ENCODE measurements around the gene CDHR4.

Gene CDHR4

DNA sequence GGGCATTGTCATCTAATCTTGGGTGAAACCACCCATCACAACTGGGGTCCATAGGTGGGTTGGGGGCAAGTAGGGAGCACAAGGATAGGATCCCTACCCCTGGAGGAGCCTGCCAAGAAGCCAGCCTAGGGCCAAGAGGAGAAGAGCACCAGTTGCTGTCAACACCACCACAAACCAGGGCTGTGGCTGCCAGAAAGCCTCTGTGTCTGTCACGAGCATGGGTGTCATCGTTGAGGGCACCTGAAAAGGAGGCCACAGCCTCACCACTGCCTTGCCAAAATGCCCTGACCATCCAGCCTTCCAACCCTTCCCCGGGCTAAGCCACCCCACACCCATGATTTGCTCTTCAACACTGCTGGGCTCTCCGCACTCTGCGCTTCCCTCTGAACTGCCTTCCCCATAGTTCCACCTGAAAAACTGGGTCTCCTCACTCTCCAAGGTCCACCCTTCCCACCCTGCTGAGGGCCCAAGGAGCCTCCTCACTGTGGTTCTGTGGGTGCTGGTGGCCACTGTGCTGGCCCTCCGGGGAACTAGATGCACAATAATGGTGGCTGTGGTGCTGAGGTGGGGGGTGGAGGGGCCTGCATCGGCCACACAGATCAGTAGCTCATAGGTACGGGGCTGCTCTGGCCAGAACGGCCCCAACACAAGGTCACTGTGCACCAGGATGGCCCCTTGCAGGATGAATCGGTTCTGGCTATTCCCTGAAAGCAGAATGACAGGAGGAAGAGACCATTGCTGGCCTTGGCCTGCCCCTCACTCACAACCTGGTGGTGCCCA is 7.1 kb downstream of the CDHR4 start:
- Histone ChIP-seq H3K9ac (ENCODE audit: low read length) (no peak overlapping the region), H3F3A (ENCODE audit: insufficient read depth, low read length) (no peaks in the 10 kb centered on the region), H4K20me1 (ENCODE audit: insufficient read depth, low read length) (no peaks in the 10 kb centered on the region), H3K27ac (ENCODE audit: low read depth, low read length, poor library complexity, severe bottlenecking) (no peak overlapping the region), H3K4me3 (ENCODE audit: low read depth, low read length, poor library complexity, severe bottlenecking) (no peak overlapping the region), H3K4me1 (ENCODE audit: insufficient read depth, low read length, severe bottlenecking) (peaks cover 7% of the 10 kb centered on the region), H3K79me2 (ENCODE audit: insufficient read depth, low read length) (no peaks in the 10 kb centered on the region), H2AFZ (ENCODE audit: low read length) (no peak overlapping the region), H3K9me2 (ENCODE audit: low read depth, low read length) (no peaks in the 10 kb centered on the region), H3K4me2 (ENCODE audit: low read length) (no peak overlapping the region), H3K27me3 (ENCODE audit: insufficient read depth, low read length) (no peaks in the 10 kb centered on the region; the same call in 1 of the 2 replicates), H3K36me3 (ENCODE audit: insufficient read depth, low read length) (no peaks in the 10 kb centered on the region), H3K9me3 (ENCODE audit: low read length) (no peaks in the 10 kb centered on the region)
- TF ChIP-seq CTCF (IDR thresholded peaks at IDR 0.05; ENCODE audit: low read length) (no peak), EZH2 (IDR thresholded peaks at IDR 0.05; ENCODE audit: borderline replicate concordance, low read length) (no peak)

DNA sequence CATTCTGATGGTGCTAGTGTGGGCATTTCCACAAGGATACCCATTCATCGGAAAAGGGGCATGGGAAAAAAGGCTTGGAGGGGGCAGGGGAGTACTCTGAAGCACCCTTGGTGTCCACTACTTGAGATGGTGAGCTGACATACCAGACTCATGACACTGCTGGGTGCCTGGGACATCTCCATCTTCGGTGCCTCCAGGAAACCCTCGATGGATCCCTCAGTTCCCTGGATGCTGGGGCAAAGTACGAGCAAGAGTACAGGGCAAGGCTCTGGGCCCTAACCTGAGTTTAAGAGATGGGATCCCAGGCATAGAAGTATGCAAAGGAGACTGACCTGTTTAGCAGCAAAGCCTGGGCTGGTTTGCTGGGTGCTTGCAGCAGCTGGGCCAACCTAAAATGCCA is 8.1 kb downstream of the CDHR4 start:
- Histone ChIP-seq H3K9ac (ENCODE audit: low read length) (no peak overlapping the region), H2AFZ (ENCODE audit: low read length) (no peak overlapping the region), H3K4me1 (ENCODE audit: insufficient read depth, low read length, severe bottlenecking) (peaks cover 14% of the 10 kb centered on the region), H4K20me1 (ENCODE audit: insufficient read depth, low read length) (no peaks in the 10 kb centered on the region), H3F3A (ENCODE audit: insufficient read depth, low read length) (no peaks in the 10 kb centered on the region), H3K27ac (ENCODE audit: low read depth, low read length, poor library complexity, severe bottlenecking) (no peak overlapping the region), H3K36me3 (ENCODE audit: insufficient read depth, low read length) (no peaks in the 10 kb centered on the region), H3K4me3 (ENCODE audit: low read depth, low read length, poor library complexity, severe bottlenecking) (no peak overlapping the region), H3K9me3 (ENCODE audit: low read length) (no peaks in the 10 kb centered on the region), H3K4me2 (ENCODE audit: low read length) (no peak overlapping the region), H3K79me2 (ENCODE audit: insufficient read depth, low read length) (no peaks in the 10 kb centered on the region), H3K27me3 (ENCODE audit: insufficient read depth, low read length) (no peaks in the 10 kb centered on the region; the same call in 1 of the 2 replicates), H3K9me2 (ENCODE audit: low read depth, low read length) (no peaks in the 10 kb centered on the region)
- TF ChIP-seq CTCF (IDR thresholded peaks at IDR 0.05; ENCODE audit: low read length) (no peak), EZH2 (IDR thresholded peaks at IDR 0.05; ENCODE audit: borderline replicate concordance, low read length) (no peak)

- Histone ChIP-seq H2AFZ (ENCODE audit: low read length) (no peak overlapping the region), H3K9ac (ENCODE audit: low read length) (no peak overlapping the region), H3K27me3 (ENCODE audit: insufficient read depth, low read length) (no peaks in the 10 kb centered on the region; the same call in 1 of the 2 replicates), H3F3A (ENCODE audit: insufficient read depth, low read length) (no peaks in the 10 kb centered on the region), H4K20me1 (ENCODE audit: insufficient read depth, low read length) (no peaks in the 10 kb centered on the region), H3K4me3 (ENCODE audit: low read depth, low read length, poor library complexity, severe bottlenecking) (no peak overlapping the region), H3K36me3 (ENCODE audit: insufficient read depth, low read length) (no peaks in the 10 kb centered on the region), H3K4me2 (ENCODE audit: low read length) (no peak overlapping the region), H3K4me1 (ENCODE audit: insufficient read depth, low read length, severe bottlenecking) (peaks cover 14% of the 10 kb centered on the region), H3K9me2 (ENCODE audit: low read depth, low read length) (no peaks in the 10 kb centered on the region), H3K27ac (ENCODE audit: low read depth, low read length, poor library complexity, severe bottlenecking) (no peak overlapping the region), H3K9me3 (ENCODE audit: low read length) (no peaks in the 10 kb centered on the region), H3K79me2 (ENCODE audit: insufficient read depth, low read length) (no peaks in the 10 kb centered on the region)
- TF ChIP-seq CTCF (IDR thresholded peaks at IDR 0.05; ENCODE audit: low read length) (no peak), EZH2 (IDR thresholded peaks at IDR 0.05; ENCODE audit: borderline replicate concordance, low read length) (no peak)
Measured at GRCh38 chr3:49790626-49791411, 8.9 kb downstream of the CDHR4 start.
